Osteocyte (in vitro differentiated cells): ENCODE data around the gene NR2F6. TPM values are rescaled to one million over a fixed set of nuclear protein-coding genes. Genes with fewer than 3 reads are reported as not detected.

Source experiments
- DNase-seq: peaks from one replicate; pipeline ENCODE4 v3.0.0; 2021; ENCODE audit warnings: mixed read lengths; ENCODE audit not compliant: unreplicated experiment; ENCODE audit errors: extremely low spot score
- H3K27ac Mint-ChIP-seq: one replicate; pipeline ENCODE4 v1.8.0; 2021; ENCODE audit warnings: mild to moderate bottlenecking, mixed read lengths; ENCODE audit not compliant: unreplicated experiment
- H3K27me3 Mint-ChIP-seq: one replicate; pipeline ENCODE4 v1.8.0; 2021; ENCODE audit warnings: mixed read lengths; ENCODE audit not compliant: unreplicated experiment
- H3K36me3 Mint-ChIP-seq: one replicate; pipeline ENCODE4 v1.8.0; 2021; ENCODE audit warnings: mixed read lengths; ENCODE audit not compliant: unreplicated experiment
- H3K4me1 Mint-ChIP-seq: one replicate; pipeline ENCODE4 v1.8.0; 2021; ENCODE audit warnings: mixed read lengths; ENCODE audit not compliant: unreplicated experiment
- H3K4me3 Mint-ChIP-seq: one replicate; pipeline ENCODE4 v1.8.0; 2021; ENCODE audit warnings: mild to moderate bottlenecking, moderate library complexity, mixed read lengths; ENCODE audit not compliant: unreplicated experiment
- H3K9me3 Mint-ChIP-seq: one replicate; pipeline ENCODE4 v1.8.0; 2021; ENCODE audit warnings: mixed read lengths; ENCODE audit not compliant: unreplicated experiment
- CTCF ChIP-seq: fragments of 200-600 bp; sonication (generic); IDR thresholded peaks from 2 replicates; pipeline ENCODE4 v1.5.0; 2021; ENCODE audit warnings: antibody characterized with exemption, mild to moderate bottlenecking, moderate library complexity
- total RNA-seq: library from RNA; stranded (reverse); gene quantifications from 2 replicates; pipeline ENCODE4 v1.2.1, GENCODE V29; 2021

Gene NR2F6
- total RNA-seq, 1 donor from 2014 or later: 44.2 TPM

GRCh38 chr19:17256130-17256529 lies 10.4 kb upstream of the NR2F6 start:
- Mint-ChIP-seq H3K4me1 (peaks cover 8% of the 10 kb centered on the region), H3K27ac (no peak overlapping the region), H3K27me3 (peaks cover 4% of the 10 kb centered on the region), H3K4me3 (no peak overlapping the region), H3K36me3 (no peaks in the 10 kb centered on the region), H3K9me3 (no peaks in the 10 kb centered on the region)
- no peak for DNase-seq
- no peak for TF ChIP-seq CTCF

- Mint-ChIP-seq H3K27me3 (peaks cover 2% of the 10 kb centered on the region), H3K9me3 (no peaks in the 10 kb centered on the region), H3K36me3 (no peaks in the 10 kb centered on the region), H3K27ac (no peak overlapping the region), H3K4me3 (no peak overlapping the region), H3K4me1 (peaks cover 8% of the 10 kb centered on the region)
- no peak for TF ChIP-seq CTCF
- DNase-seq: no peak
Measured at GRCh38 chr19:17255150-17255621, 9.5 kb upstream of the NR2F6 start.

GRCh38 chr19:17254636-17255035 lies 8.9 kb upstream of the NR2F6 start:
- H3K4me3 Mint-ChIP-seq: no peak overlapping the region
- no peak for DNase-seq
- H3K9me3 Mint-ChIP-seq: no peaks in the 10 kb centered on the region
- peaks cover 2% of the 10 kb centered on the region for H3K27me3 Mint-ChIP-seq
- H3K4me1 Mint-ChIP-seq: peaks cover 8% of the 10 kb centered on the region
- no peak for TF ChIP-seq CTCF
- H3K36me3 Mint-ChIP-seq: no peaks in the 10 kb centered on the region
- H3K27ac Mint-ChIP-seq: no peak overlapping the region

- Mint-ChIP-seq H3K4me3 (no peak overlapping the region), H3K9me3 (no peaks in the 10 kb centered on the region), H3K27me3 (no peaks in the 10 kb centered on the region), H3K27ac (peak overlapping the region; percentile 62), H3K4me1 (peaks cover 35% of the 10 kb centered on the region), H3K36me3 (no peaks in the 10 kb centered on the region)
- no peak for TF ChIP-seq CTCF
- no peak for DNase-seq
Measured at GRCh38 chr19:17249887-17250548, 4.3 kb upstream of the NR2F6 start.

GRCh38 chr19:17248011-17248776 lies 2.5 kb upstream of the NR2F6 start:
- H3K27ac Mint-ChIP-seq: no peak overlapping the region
- TF ChIP-seq CTCF: no peak
- H3K4me3 Mint-ChIP-seq: no peak overlapping the region
- no peaks in the 10 kb centered on the region for H3K36me3 Mint-ChIP-seq
- no peak for DNase-seq
- no peaks in the 10 kb centered on the region for H3K9me3 Mint-ChIP-seq
- H3K4me1 Mint-ChIP-seq: peaks cover 40% of the 10 kb centered on the region
- no peaks in the 10 kb centered on the region for H3K27me3 Mint-ChIP-seq
